ENCODE data around the gene SLC27A1. TPM values are rescaled to one million over a fixed set of nuclear protein-coding genes. Genes with fewer than 3 reads are reported as not detected.
"Not testable (repeated sequence)": the region's sequence is repeated elsewhere in the genome, so short reads cannot be mapped to it uniquely, and the experiment has no call there.

The SLC27A1 gene
- total RNA-seq, 1 donor from 2014 or later, result 7.0 TPM

GRCh38 chr19:17550076-17550667 is 79.8 kb downstream of the SLC27A1 start:
- no peak overlapping the region for H3K4me3 ChIP-seq (ENCODE audit: low read depth, low read length)
- DNase-seq (ENCODE audit: low read depth), result no peak
- TF ChIP-seq CTCF (conservative IDR thresholded peaks at IDR 0.05; ENCODE audit: low read depth, low read length), result no peak

GRCh38 chr19:17552735-17553134 is 82.4 kb downstream of the SLC27A1 start:
- DNase-seq (ENCODE audit: low read depth); H3K4me3 ChIP-seq (ENCODE audit: low read depth, low read length): not testable (repeated sequence)

- H3K4me3 ChIP-seq (ENCODE audit: low read depth, low read length), result no peak overlapping the region
- TF ChIP-seq CTCF (conservative IDR thresholded peaks at IDR 0.05; ENCODE audit: low read depth, low read length), result no peak
- no peak for DNase-seq (ENCODE audit: low read depth)
Observed at GRCh38 chr19:17553256-17553655, 82.9 kb downstream of the SLC27A1 start.

- no peak for TF ChIP-seq CTCF (conservative IDR thresholded peaks at IDR 0.05; ENCODE audit: low read depth, low read length)
- peak overlapping the region; percentile 94 for H3K4me3 ChIP-seq (ENCODE audit: low read depth, low read length)
- DNase-seq (ENCODE audit: low read depth), result no peak
Observed at GRCh38 chr19:17554968-17555479, 84.7 kb downstream of the SLC27A1 start.

- H3K4me3 ChIP-seq (ENCODE audit: low read depth, low read length), result peak within 1 kb of the TSS; percentile 94
- peak; percentile 31 for DNase-seq (ENCODE audit: low read depth)
- TF ChIP-seq CTCF (conservative IDR thresholded peaks at IDR 0.05; ENCODE audit: low read depth, low read length), result no peak
Observed at GRCh38 chr19:17555480-17555928, 85.2 kb downstream of the SLC27A1 start, which contains the start of gene COLGALT1. COLGALT1 (plus strand) TSS chr19:17555649; CDS start chr19:17555714, 65 bp downstream.

Other genes with a start within 250 kb of the SLC27A1 start
- gene OCEL1, start 244.3 kb upstream of the SLC27A1 start, total RNA-seq, result 4.6 and 8.1 TPM in 2 replicates
- gene NR2F6, start 224.6 kb upstream of the SLC27A1 start, total RNA-seq, result 122 and 131 TPM in 2 replicates
- not detected in 2 replicates for gene USHBP1, start 205.8 kb upstream of the SLC27A1 start, total RNA-seq
- gene BABAM1, start 203.1 kb upstream of the SLC27A1 start, total RNA-seq, result 125 and 141 TPM in 2 replicates
- 3.0 and 4.1 TPM in 2 replicates for gene ANKLE1, start 188.6 kb upstream of the SLC27A1 start, total RNA-seq
- 10.3 and 20.9 TPM in 2 replicates for gene ABHD8, start 167.1 kb upstream of the SLC27A1 start, total RNA-seq
- gene MRPL34, start 164.7 kb upstream of the SLC27A1 start, total RNA-seq, result 121 and 161 TPM in 2 replicates
- gene DDA1, start 161.0 kb upstream of the SLC27A1 start, total RNA-seq, result 35.6 and 47.0 TPM in 2 replicates
- gene ANO8, start 135.7 kb upstream of the SLC27A1 start, total RNA-seq, result 3.3 and 6.6 TPM in 2 replicates
- gene GTPBP3, start 133.0 kb upstream of the SLC27A1 start, total RNA-seq, result 22.7 and 79.5 TPM in 2 replicates
- gene PLVAP, start 93.2 kb upstream of the SLC27A1 start, total RNA-seq, result 0.58 and 1.2 TPM in 2 replicates
- not detected in 2 replicates for gene CCDC194, start 76.3 kb upstream of the SLC27A1 start, total RNA-seq
- 2.2 and 18.6 TPM in 2 replicates for gene BST2, start 64.9 kb upstream of the SLC27A1 start, total RNA-seq
- gene MVB12A, start 50.5 kb upstream of the SLC27A1 start, total RNA-seq, result 78.6 and 91.6 TPM in 2 replicates
- not detected in 2 replicates for gene TMEM221, start 21.9 kb upstream of the SLC27A1 start, total RNA-seq
- gene NXNL1, start 9.6 kb upstream of the SLC27A1 start, total RNA-seq, result not detected in 2 replicates
- gene PGLS, start 41.1 kb downstream of the SLC27A1 start, total RNA-seq, result 83.6 and 123 TPM in 2 replicates
- 83.6 and 126 TPM in 2 replicates for gene COLGALT1, start 85.1 kb downstream of the SLC27A1 start, total RNA-seq
- gene UNC13A, start 217.8 kb downstream of the SLC27A1 start, total RNA-seq, result 0.06 TPM in 1 of 2 replicates, not detected in the other
- 48.8 and 50.6 TPM in 2 replicates for gene MAP1S, start 249.0 kb downstream of the SLC27A1 start, total RNA-seq